ENCODE results near the gene MIEF2. TPM values are rescaled to one million over a fixed set of nuclear protein-coding genes. Genes with fewer than 3 reads are reported as not detected.
A peak's percentile ranks its signal among the peaks of the same experiment; 100 is the strongest.

Gene MIEF2
- total and polyA plus RNA-seq, 7 donors = 8.1 to 28.4 (median 18.4) TPM

DNA sequence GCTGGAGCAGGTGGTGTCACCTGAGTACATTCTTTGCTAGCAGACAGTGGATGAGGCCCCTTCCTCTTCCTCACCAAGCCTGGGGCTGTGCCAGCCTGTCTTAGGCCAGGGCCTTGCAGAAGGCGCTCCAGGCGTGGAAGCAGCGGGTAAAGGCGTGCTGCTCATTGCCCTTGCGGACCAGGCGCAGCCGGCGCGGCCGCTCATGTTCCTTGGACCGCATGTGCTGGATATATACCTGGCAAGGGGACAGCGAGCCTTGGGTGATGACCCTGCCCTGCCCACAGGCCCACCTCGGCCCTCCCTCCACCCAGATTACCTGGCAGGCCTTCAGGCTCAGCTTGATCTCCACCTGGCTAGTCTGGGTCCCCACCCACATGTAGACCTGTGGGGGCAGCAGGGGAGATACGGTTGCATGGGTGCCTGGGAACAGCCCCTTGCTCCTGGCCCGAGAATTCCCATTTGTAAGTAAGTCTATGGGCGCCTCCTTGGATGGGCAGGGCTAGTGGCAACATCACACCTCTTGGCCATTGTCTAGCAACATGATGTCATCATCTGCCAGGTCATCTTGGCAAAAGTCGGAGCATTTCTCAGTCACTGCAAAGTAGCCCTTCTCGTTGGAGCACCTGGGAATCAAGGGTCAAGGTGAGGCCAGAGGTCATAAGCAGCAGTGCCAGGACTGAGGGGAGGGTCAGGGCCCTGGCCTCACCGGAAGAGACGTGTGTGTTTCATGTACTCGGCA lies 15.3 kb upstream of the MIEF2 start:
- peaks cover 8 to 91% of the 10 kb centered on the region in 2 donors for H3K36me3 ChIP-seq (ENCODE audit: insufficient read depth in 1 of 2, low read depth in 1 of 2)
- H3K4me3 ChIP-seq = no peak overlapping the region
- peaks cover 3% of the 10 kb centered on the region for H3K4me1 ChIP-seq
- no peaks in the 10 kb centered on the region for H3K9me3 ChIP-seq
- DNase-seq (no peak), ATAC-seq (no peak)
- intact Hi-C loops (cut with DNase I) = no loop called here
- H3K27ac ChIP-seq = no peak overlapping the region
- no peaks in the 10 kb centered on the region for H3K27me3 ChIP-seq (ENCODE audit: insufficient read depth in 3 of 3, low read length in 2 of 3)
- TF ChIP-seq CTCF (IDR thresholded peaks at IDR 0.05) = no peak
- WGBS, 3 donors = 82 to 87% (median 85%) methylated on average over 21 of the region's 21 CpGs

DNA sequence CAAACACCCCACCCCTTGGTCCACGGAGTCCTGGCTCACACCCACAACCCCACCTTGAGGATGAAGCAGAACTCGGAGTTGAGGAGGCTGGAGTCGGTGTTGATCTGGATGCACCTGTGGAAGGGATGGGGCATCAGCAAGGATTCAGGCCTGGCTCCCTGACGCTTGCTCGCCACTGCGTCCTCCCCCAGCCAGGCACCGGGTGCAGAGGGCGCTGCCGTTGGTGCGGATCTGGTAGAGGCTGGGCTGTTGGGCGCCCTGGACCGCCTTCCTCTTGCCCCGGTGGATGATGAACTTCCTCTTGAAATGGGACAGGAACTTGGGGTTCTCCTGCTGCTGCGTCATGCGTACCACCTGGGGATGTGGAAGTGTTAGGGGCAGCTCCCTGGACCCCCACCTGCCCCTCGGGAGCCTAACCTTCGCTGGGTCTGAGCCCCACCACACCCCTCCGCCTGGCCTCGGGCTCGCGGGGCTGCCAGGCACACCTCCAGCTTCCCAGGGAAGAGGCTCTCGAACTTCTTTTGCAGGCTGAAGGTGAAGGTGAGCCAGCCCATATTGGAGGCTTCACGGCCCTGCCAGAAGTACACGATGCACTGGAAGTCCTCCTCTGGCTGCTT lies 14.2 kb upstream of the MIEF2 start:
- H3K27ac ChIP-seq = no peak overlapping the region

DNA sequence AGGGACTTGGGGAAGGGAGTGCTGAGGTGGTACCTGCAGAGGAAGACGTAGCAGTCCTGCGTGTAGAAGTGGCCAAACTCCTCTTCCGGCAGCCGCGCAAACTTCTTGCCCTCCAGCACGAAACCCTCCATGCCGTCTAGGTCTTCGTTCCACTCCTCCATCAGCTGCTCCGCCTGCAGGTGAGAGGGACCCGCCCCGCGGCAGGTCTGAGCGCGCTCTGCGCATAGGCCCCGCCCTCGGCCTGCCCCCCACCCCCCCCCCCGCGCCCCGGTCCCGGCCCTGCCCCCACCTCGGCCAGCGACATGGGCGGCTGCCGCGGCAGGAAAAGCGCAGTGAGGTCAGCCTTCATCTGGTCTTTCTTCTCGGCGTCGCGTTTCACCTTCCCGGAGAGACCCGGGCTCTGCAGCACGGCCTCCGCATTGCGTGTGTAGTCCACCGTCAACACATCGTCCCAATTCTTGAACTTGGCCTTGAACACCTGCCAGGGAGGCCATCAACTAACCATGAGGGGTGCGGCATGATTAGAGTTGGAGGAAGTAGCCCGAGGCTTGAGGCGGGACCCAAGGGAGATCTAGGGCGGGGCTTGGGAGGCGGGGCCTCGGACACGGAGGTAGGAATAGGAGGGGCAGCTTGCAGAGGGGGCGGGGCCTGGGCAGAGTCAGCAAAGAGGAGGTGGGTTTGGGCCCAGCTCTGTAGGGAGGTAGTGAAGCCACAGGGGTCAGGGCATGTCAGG lies 13.4 kb upstream of the MIEF2 start:
- Histone ChIP-seq H3K27me3 (ENCODE audit: insufficient read depth in 3 of 3, low read length in 2 of 3) (no peaks in the 10 kb centered on the region), H3K36me3 (ENCODE audit: insufficient read depth in 1 of 2, low read depth in 1 of 2) (peaks cover 12 to 94% of the 10 kb centered on the region in 2 donors), H3K27ac (no peak overlapping the region), H3K9me3 (no peaks in the 10 kb centered on the region), H3K4me3 (no peak overlapping the region), H3K4me1 (peaks cover 3% of the 10 kb centered on the region)
- DNase-seq (peak; percentile 57 to 79), ATAC-seq (peak; percentile 19 to 42 (median 32))
- intact Hi-C loops (cut with DNase I) = no loop called here
- no peak for TF ChIP-seq CTCF (IDR thresholded peaks at IDR 0.05)
- WGBS, 3 donors = 53 to 62% (median 61%) methylated on average over 22 to 46 of the region's 46 CpGs

More for the DNA sequence above, 14.2 kb upstream of the MIEF2 start:
- Histone ChIP-seq H3K4me1 (peaks cover 3% of the 10 kb centered on the region), H3K36me3 (ENCODE audit: insufficient read depth in 1 of 2, low read depth in 1 of 2) (peaks cover 12 to 93% of the 10 kb centered on the region in 2 donors), H3K27me3 (ENCODE audit: insufficient read depth in 3 of 3, low read length in 2 of 3) (no peaks in the 10 kb centered on the region), H3K9me3 (no peaks in the 10 kb centered on the region), H3K4me3 (no peak overlapping the region)
- DNase-seq (no peak), ATAC-seq (no peak)
- TF ChIP-seq CTCF (IDR thresholded peaks at IDR 0.05) = no peak
- 86 to 88% (median 87%) methylated on average over 18 to 24 of the region's 24 CpGs for WGBS, 3 donors
- intact Hi-C loops (cut with DNase I) = no loop called here

DNA sequence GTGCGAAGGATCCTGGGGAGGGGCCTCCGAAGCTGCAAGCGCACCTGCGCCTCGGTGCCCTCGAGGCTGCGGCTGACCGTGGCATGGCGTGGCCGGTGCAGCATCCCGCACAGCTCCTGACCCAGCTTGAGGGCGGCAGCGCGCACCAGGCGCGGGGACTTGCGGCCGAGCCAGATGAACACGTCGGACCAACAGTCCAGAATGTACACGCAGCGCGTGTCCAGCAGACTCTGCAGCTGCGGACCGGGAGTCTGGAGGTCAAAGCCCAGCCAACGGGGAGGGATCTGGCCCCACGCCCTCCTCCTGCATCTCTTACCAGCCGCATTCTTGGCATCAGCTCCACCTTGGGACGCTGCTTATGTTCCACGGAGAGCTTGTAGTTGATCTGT lies 12.9 kb upstream of the MIEF2 start:
- Histone ChIP-seq H3K4me3 (no peak overlapping the region), H3K4me1 (peaks cover 3% of the 10 kb centered on the region), H3K36me3 (ENCODE audit: insufficient read depth in 1 of 2, low read depth in 1 of 2) (peaks cover 12 to 95% of the 10 kb centered on the region in 2 donors), H3K9me3 (no peaks in the 10 kb centered on the region), H3K27ac (peak overlapping the region; percentile 61), H3K27me3 (ENCODE audit: insufficient read depth in 3 of 3, low read length in 2 of 3) (no peaks in the 10 kb centered on the region)
- DNase-seq = peak; percentile 53 to 82
- TF ChIP-seq CTCF (IDR thresholded peaks at IDR 0.05) = no peak
- WGBS, 3 donors = 36 to 61% (median 41%) methylated on average over 23 to 30 of the region's 30 CpGs
- intact Hi-C loops (cut with DNase I) = no loop called here
- ATAC-seq = peak; percentile 5 to 54 (median 42)
